WERI-Rb-1 (cell line): Measurements from ENCODE around the gene FIBP.
A peak's percentile ranks its signal among the peaks of the same experiment; 100 is the strongest.

Source experiments
- DNase-seq: peaks from one replicate; pipeline ENCODE4 v3.0.0-alpha.2; 2020
- H3K27ac ChIP-seq: fragments of 250-450 bp; sonication (Bioruptor Pico); 2 replicates; pipeline ENCODE4 v1.5.1; 2020; ENCODE audit warnings: mild to moderate bottlenecking, moderate library complexity
- H3K27me3 ChIP-seq: fragments of 250-450 bp; sonication (Bioruptor Pico); 2 replicates; pipeline ENCODE4 v1.5.1; 2021; ENCODE audit warnings: mild to moderate bottlenecking, low read depth, moderate library complexity; ENCODE audit not compliant: insufficient read depth, severe bottlenecking
- H3K36me3 ChIP-seq: fragments of 250-450 bp; sonication (Bioruptor Pico); 2 replicates; pipeline ENCODE4 v1.5.1; 2020; ENCODE audit warnings: mild to moderate bottlenecking, moderate library complexity
- H3K4me3 ChIP-seq: 2 replicates; pipeline ENCODE4 v1.5.1; 2011; ENCODE audit warnings: low read depth, mild to moderate bottlenecking, control low read depth, low read length
- H3K9me3 ChIP-seq: fragments of 250-450 bp; sonication (Bioruptor Pico); 2 replicates; pipeline ENCODE4 v1.5.1; 2021; ENCODE audit warnings: mild to moderate bottlenecking, moderate library complexity; ENCODE audit not compliant: severe bottlenecking
- TF ChIP-seq, protein P1 (sequence below): IDR thresholded peaks from 2 replicates; pipeline ENCODE4 v1.5.1; 2011; ENCODE audit warnings: low read depth, mild to moderate bottlenecking, control low read depth, inconsistent platforms, low read length

FIBP gene

DNA sequence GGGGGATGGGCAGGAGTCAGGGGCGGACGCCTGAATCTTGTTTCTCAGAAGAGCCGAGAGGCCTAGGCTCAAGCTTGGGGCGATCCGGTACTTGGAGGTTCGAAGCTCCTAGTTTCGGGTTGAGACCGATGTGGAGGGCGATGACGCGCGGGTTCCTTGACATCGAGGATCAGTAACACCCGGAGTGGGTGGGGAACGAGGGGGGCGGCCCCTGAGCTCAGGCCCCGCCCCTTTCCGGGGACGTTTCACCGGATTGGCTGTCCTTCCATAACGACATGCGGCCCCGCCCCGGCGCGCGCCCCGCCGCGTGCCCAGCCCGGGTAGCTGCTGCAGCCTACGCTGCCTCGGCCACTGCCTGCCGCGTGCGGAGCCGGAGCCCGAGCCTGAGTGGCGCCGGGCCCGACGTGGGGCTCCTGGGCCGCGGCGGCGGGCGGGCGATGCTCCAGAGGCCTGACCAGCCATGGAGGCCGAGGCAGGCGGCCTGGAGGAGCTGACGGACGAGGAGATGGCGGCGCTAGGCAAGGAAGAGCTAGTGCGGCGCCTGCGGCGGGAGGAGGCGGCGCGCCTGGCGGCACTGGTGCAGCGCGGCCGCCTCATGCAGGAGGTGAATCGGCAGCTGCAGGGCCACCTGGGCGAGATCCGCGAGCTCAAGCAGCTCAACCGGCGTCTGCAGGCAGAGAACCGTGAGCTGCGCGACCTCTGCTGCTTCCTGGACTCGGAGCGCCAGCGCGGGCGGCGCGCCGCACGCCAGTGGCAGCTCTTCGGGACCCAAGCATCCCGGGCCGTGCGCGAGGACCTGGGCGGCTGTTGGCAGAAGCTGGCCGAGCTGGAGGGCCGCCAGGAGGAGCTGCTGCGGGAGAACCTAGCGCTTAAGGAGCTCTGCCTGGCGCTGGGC lies 2.3 kb upstream of the FIBP start, which contains the start of gene CCDC85B:
TSS of gene CCDC85B (plus strand) at position 350 of the 895 bp plus-strand sequence. CDS start at position 461, 111 bp downstream.
- DNase-seq = peak; percentile 97
- peak within 1 kb of the TSS; percentile 87 for H3K4me3 ChIP-seq
- TF ChIP-seq, protein P1, sequence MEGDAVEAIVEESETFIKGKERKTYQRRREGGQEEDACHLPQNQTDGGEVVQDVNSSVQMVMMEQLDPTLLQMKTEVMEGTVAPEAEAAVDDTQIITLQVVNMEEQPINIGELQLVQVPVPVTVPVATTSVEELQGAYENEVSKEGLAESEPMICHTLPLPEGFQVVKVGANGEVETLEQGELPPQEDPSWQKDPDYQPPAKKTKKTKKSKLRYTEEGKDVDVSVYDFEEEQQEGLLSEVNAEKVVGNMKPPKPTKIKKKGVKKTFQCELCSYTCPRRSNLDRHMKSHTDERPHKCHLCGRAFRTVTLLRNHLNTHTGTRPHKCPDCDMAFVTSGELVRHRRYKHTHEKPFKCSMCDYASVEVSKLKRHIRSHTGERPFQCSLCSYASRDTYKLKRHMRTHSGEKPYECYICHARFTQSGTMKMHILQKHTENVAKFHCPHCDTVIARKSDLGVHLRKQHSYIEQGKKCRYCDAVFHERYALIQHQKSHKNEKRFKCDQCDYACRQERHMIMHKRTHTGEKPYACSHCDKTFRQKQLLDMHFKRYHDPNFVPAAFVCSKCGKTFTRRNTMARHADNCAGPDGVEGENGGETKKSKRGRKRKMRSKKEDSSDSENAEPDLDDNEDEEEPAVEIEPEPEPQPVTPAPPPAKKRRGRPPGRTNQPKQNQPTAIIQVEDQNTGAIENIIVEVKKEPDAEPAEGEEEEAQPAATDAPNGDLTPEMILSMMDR = peak; percentile 30; the same call in 1 of the 2 replicates
- peaks cover 16% of the 10 kb centered on the region for H3K36me3 ChIP-seq
- H3K27me3 ChIP-seq = no peaks in the 10 kb centered on the region
- no peaks in the 10 kb centered on the region for H3K9me3 ChIP-seq
- H3K27ac ChIP-seq = peak within 1 kb of the TSS; percentile 86

DNA sequence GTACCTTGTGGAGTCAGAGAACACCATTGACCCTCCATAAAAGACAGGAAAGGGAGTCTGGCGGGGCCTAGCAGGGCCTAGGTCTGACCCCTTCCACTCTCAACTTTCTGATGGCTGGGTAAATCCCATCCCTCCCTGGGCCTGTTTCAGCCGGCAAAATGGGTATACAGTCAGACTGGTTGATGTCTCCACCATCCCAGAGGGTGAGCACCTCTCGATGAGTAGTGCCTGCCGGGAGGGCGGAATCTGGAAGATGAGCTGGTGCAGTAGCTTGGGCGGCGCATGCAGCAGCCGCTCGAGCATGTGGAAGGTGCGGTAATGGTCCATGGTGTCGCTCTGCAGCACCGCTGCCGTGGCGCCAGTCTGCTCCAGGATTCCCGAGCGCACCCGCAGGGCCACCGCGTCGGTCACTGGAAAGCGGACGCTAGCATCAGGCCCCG lies 528 bp downstream of the FIBP start:
- Histone ChIP-seq H3K27ac (peak overlapping the region; percentile 86), H3K27me3 (no peaks in the 10 kb centered on the region), H3K4me3 (peak overlapping the region; percentile 86), H3K9me3 (no peaks in the 10 kb centered on the region), H3K36me3 (peaks cover 44% of the 10 kb centered on the region)
- DNase-seq = no peak
- TF ChIP-seq, protein P1 = no peak

DNA sequence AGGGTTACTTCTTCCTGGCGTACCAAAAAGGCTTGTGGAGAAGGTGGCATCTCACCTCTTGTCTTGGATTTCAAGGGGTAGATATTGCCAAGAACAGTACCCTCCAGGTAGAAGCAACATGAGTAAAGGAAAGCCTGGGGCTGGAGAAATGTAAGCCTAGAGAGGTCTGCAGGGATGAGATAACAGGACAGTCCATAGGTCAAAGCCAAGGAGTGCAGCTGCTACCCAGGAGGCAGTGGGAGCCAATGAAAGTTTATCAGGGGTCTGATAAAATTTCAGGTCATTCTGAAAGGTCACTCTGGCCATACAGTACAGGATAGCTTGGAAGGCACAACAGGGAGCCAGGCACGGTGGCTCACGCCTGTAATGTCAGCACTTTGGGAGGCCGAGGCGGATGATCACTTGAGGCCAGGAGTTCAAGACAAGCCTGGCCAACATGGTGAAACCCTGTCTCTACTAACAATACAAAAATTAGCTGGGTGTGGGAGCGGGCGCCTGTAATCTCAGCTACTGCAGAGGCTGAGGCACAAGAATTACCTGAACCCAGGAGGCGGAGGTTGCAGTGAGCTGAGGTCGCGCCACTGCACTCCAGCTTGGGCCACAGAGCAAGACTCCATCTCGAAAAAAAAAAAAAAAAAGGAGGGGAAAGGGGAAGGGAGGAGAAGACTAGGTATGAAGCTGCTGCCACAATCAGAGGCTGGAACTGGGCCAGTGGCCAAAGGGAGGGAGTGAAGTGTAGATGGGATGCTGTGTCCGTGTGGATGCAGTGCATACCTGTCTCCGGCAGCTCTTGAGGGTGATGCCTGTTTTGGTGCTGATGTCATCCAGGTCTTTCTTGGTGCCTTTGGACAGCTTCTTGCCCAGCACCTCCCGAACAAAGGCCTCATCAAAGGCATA lies 1.2 kb downstream of the FIBP start:
- no peaks in the 10 kb centered on the region for H3K27me3 ChIP-seq
- no peak for DNase-seq
- TF ChIP-seq, protein P1 = no peak
- H3K36me3 ChIP-seq = peaks cover 50% of the 10 kb centered on the region
- peak overlapping the region; percentile 86; the same call in 1 of the 2 replicates for H3K27ac ChIP-seq
- no peaks in the 10 kb centered on the region for H3K9me3 ChIP-seq
- peak overlapping the region; percentile 86 for H3K4me3 ChIP-seq

DNA sequence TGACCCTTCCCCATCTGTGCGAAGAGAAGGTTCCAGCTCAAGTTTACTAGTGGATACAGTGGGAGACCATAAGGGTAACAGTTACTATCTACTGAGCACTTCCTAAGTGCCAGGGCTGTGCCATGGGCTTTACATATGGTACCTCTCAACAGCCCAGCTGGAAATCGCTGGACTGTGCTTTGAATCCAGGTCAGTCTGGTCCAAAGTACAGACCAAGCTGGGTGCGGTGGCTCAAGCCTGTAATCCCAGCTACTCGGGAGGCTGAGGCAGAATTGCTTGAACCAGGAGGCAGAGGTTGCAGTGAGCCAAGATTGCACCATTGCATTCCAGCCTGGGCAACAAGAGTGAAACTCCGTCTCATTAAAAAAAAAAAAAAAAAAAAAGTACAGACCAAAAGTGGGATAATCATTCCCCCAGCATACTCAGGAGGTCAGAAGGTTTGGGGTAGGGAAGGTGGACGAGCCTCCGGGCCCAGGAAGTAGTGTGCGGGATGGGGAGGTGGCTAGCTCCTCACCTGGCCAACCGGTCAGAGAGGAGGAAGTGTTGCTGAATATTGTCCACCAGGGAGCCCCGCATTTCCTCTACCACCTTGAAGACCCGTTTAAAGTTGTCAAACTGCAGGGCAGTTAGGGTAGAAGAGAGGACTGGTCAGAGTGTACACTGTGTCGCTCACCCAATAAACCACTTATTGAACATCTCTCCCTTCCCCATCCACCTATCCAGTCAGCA lies 2.3 kb downstream of the FIBP start:
- TF ChIP-seq, protein P1 = no peak
- DNase-seq = no peak
- Histone ChIP-seq H3K27me3 (no peaks in the 10 kb centered on the region), H3K27ac (no peak overlapping the region), H3K36me3 (peaks cover 52% of the 10 kb centered on the region), H3K4me3 (no peak overlapping the region), H3K9me3 (no peaks in the 10 kb centered on the region)

DNA sequence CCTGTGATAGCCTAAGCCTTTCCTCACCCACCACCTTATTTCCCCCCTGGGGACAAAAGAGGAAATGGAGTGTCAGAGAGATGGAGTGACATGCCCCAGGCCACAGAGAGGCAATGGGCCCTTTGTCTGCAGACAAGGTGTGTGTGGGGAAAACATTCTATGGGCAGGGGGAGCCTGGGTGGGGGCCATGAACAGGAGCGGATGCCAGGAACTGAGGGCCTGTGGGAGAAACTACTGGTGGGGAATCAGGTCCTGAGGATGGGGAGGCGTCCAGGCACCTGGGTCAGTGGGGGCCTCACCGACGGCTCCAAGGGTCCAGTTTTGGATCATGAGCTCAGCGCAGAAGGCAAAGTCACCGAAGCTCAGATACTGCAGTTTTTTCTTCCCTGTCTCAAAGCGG lies 3.0 kb downstream of the FIBP start:
- TF ChIP-seq, protein P1 = no peak
- H3K36me3 ChIP-seq = peaks cover 52% of the 10 kb centered on the region

More for the DNA sequence above, 3.0 kb downstream of the FIBP start:
- H3K27me3 ChIP-seq = no peaks in the 10 kb centered on the region
- H3K27ac ChIP-seq = no peak overlapping the region
- no peak overlapping the region for H3K4me3 ChIP-seq
- H3K9me3 ChIP-seq = no peaks in the 10 kb centered on the region
- DNase-seq = no peak
